GM18519 (cell line): ENCODE results near the gene C14orf180.

Experiments used
- ATAC-seq: cut with Tn5 transposase; IDR thresholded peaks from one replicate; pipeline ENCODE4 v1.9.1; 2021; ENCODE audit warnings: mild to moderate bottlenecking, moderate library complexity; ENCODE audit not compliant: unreplicated experiment, low FRiP score

The C14orf180 gene

GRCh38 chr14:104559804-104560585, 19.6 kb upstream of the C14orf180 start:
- ATAC-seq, result no peak

- ATAC-seq, result no peak
Observed at GRCh38 chr14:104560586-104560945, 19.0 kb upstream of the C14orf180 start.

GRCh38 chr14:104561124-104561557, 18.4 kb upstream of the C14orf180 start:
- no peak for ATAC-seq

- no peak for ATAC-seq
Observed at GRCh38 chr14:104561632-104562495, 17.7 kb upstream of the C14orf180 start.

GRCh38 chr14:104562606-104563005, 17.0 kb upstream of the C14orf180 start:
- ATAC-seq, result no peak

GRCh38 chr14:104563191-104563741, 16.3 kb upstream of the C14orf180 start:
- ATAC-seq, result no peak

GRCh38 chr14:104563742-104564615, 15.6 kb upstream of the C14orf180 start:
- no peak for ATAC-seq

- no peak for ATAC-seq
Observed at GRCh38 chr14:104564744-104565679, 14.6 kb upstream of the C14orf180 start.

GRCh38 chr14:104567141-104567956, 12.2 kb upstream of the C14orf180 start:
- ATAC-seq, result no peak

GRCh38 chr14:104567957-104568225, 11.7 kb upstream of the C14orf180 start:
- ATAC-seq, result no peak

GRCh38 chr14:104568620-104569019, 10.9 kb upstream of the C14orf180 start:
- no peak for ATAC-seq

GRCh38 chr14:104569435-104569834, 10.1 kb upstream of the C14orf180 start:
- ATAC-seq, result no peak

- no peak for ATAC-seq
Observed at GRCh38 chr14:104571246-104571645, 8.3 kb upstream of the C14orf180 start.

GRCh38 chr14:104572024-104572626, 7.4 kb upstream of the C14orf180 start:
- ATAC-seq, result no peak

GRCh38 chr14:104572668-104573067, 6.9 kb upstream of the C14orf180 start:
- ATAC-seq, result no peak

- no peak for ATAC-seq
Observed at GRCh38 chr14:104573930-104574329, 5.6 kb upstream of the C14orf180 start.

GRCh38 chr14:104574536-104574935, 5.0 kb upstream of the C14orf180 start:
- no peak for ATAC-seq

- ATAC-seq, result no peak
Observed at GRCh38 chr14:104574978-104575583, 4.5 kb upstream of the C14orf180 start.
